ENCODE measurements around the gene PRKCA. TPM values are rescaled to one million over a fixed set of nuclear protein-coding genes. Genes with fewer than 3 reads are reported as not detected.
"Not testable (repeated sequence)": the region's sequence is repeated elsewhere in the genome, so short reads cannot be mapped to it uniquely, and the experiment has no call there.

The PRKCA gene
- total RNA-seq, 1 donor from 2014 or later = 14.9 TPM

GRCh38 chr17:66459811-66460270 lies 157.4 kb downstream of the PRKCA start:
- DNase-seq (ENCODE audit: low spot score) = no peak

- DNase-seq (ENCODE audit: low spot score) = no peak
Measured at GRCh38 chr17:66460558-66460957, 158.1 kb downstream of the PRKCA start.

- DNase-seq (ENCODE audit: low spot score) = no peak
Measured at GRCh38 chr17:66461343-66461995, 159.1 kb downstream of the PRKCA start.

- DNase-seq (ENCODE audit: low spot score) = no peak
Measured at GRCh38 chr17:66462010-66462409, 159.6 kb downstream of the PRKCA start.

GRCh38 chr17:66464921-66465320 lies 162.5 kb downstream of the PRKCA start:
- DNase-seq (ENCODE audit: low spot score) = no peak

GRCh38 chr17:66465701-66466100 lies 163.3 kb downstream of the PRKCA start:
- DNase-seq (ENCODE audit: low spot score) = no peak

- DNase-seq (ENCODE audit: low spot score) = no peak
Measured at GRCh38 chr17:66466106-66466820, 163.8 kb downstream of the PRKCA start.

GRCh38 chr17:66466840-66467367 lies 164.5 kb downstream of the PRKCA start:
- DNase-seq (ENCODE audit: low spot score) = no peak

DNA sequence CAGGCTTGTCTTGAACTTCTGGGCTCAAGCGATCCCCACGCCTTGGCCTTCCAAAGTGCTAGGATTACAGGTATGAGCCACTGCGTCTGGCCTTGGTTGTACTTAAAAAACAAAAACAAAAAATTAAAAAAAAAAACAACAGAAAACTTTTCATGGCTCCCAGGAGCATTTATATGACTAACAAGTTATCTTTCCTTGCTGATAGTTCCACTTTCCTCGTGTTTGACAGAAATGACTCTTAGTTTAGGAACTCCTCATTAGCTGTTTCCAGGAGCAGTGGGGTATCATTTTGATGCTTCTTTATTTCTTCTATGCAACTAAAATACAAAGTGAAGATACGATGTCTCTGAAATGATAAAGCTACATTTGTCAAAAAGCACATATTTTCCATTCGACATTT lies 165.4 kb downstream of the PRKCA start:
- no peak for DNase-seq (ENCODE audit: low spot score)

DNA sequence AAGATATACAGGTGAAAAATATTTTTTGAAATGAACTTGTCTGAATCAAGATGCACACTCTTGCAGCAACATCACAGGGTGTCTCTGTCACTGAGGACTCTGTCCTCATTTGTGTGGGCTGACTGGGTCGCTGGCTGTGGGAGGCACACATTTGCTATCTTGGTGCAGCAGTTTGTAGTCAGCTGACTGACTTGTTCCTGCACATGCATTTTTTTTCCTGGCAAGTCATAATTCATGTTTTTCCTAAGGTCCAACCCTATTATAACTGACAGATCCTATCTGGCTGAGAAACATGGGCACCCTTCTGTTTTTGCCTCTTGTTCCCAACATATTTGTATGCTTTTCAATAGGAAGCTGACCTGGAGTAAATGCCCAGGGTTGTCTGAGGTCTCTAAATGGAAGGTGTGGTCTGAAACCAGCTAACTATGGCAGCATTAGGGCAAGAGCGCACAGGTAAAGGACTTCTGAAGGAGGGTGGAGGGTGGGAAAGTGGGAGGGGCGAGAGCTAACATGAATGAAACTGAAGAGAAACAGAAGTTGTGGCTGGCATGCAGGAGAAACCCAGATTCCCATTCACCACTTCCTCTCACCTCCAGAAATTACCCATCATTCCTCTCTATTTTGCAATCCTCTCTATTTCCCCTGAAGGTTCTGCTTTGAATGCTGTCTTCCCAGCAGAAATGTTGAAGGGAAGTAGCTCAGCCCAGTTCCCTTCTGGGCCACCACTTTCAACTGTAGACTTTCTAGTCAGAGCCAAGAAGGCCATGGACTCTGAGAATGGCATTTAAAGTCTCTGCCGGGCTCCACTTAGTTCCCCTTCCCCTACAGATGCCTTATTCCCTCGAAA lies 166.1 kb downstream of the PRKCA start:
- no peak for DNase-seq (ENCODE audit: low spot score)

DNA sequence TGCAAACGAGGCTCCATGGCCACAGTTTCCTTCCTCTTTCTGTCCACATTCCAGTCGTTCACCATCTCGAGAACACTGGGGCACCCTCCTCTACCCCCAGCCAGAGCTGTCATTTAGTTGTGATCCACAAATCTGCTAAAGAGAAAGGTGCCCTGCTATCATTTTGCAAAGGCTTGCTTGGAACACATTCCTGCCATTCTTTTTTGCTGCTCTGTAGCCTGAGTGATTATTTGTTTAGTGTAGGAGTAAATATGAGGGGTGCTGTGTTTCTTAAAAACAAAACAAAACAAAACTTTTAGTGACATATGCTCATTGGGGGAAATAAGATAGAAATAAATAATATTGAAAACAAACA lies 166.7 kb downstream of the PRKCA start:
- no peak for DNase-seq (ENCODE audit: low spot score)

GRCh38 chr17:66469461-66469860 lies 167.0 kb downstream of the PRKCA start:
- DNase-seq (ENCODE audit: low spot score) = no peak

DNA sequence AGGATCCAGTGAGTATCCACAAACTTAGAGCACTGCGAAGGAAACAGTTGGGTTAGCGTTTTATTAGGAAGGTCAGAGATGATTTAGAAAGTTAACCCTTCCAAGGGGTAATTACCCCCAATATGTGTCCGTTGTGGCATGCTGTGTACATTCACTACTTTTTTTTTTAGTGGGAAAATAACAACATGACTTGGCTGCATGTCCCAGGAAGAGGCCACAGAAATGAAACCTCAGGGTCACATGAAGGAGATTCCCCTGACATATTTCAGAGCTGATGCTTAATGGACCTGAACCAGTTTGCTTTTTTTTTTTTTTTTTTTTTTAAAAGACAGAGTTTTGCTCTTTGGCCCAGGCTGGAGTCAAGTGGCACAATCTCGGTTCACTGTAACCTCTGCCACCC lies 167.5 kb downstream of the PRKCA start:
- DNase-seq (ENCODE audit: low spot score) = no peak

GRCh38 chr17:66472123-66472522 lies 169.7 kb downstream of the PRKCA start:
- DNase-seq (ENCODE audit: low spot score) = no peak

DNA sequence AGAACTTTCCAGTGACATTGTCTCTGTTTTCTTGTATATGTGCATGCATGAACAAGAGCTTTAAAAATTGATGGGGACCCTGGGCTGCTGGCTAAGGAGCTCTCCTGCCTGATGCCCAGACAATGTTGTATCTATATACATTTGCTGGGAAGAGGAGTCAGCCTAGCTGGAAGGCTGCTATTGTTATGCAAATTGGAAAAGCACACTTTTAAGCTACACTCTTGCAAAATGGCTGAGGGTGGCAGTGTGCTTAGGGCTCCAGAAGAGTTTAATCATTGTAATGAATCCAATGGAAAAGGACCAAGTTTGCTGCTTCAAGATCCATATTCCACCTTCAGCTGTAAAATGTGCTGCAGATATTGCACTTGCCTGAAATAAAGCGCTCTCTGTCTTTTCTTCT lies 171.8 kb downstream of the PRKCA start:
- DNase-seq (ENCODE audit: low spot score) = no peak

DNA sequence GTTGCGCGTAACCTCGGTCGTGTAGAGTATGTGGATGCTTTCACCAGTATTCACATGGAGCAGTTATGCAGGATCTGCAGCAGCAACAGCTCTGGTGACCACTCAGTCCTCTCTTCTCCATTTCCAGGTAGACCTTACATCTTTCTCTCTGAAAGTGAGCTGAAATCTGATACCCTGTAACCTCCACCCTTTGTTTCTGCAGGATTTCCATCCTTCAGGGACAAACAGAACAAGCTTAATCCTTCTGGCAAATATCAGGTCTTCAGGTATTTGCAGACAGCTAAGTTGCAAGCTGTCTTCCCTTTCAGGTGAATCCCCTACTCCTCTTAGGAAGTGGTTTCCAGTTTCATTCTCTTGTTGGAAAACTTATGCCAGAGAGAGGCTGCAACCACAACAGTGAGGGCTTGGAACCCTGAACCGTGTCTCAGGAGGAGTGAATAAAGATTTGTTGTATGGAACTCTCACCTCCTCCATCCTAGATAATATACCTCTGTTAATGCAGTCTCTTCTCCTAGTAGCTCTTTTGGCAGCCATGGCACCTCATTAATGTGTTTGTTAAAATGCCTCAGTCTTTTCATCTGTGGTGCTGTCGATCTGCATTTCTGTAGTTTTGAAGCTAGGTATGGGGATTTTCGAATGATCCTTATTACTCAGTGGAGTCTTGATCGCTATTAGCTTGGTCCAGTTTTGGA lies 172.5 kb downstream of the PRKCA start:
- no peak for DNase-seq (ENCODE audit: low spot score)

DNA sequence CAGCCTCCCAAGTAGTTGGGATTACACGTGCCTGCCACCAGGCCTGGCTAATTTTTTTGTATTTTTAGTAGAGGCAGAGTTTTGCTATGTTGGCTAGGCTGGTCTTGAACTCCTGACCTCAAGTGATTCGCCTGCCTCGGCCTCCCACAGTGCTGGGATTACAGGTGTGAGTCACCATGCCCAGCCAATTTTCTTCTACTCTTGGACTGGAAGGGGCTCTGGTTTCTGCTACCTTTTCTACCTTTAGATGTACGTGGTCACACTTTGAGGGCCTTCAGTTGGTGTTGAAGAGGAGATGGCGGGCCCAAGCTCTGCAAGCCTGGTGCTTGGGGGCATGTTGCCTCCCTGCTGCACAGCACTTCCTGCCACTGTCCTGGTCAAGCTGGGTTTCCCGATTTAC lies 173.6 kb downstream of the PRKCA start:
- no peak for DNase-seq (ENCODE audit: low spot score)

GRCh38 chr17:66477615-66478283 lies 175.3 kb downstream of the PRKCA start:
- no peak for DNase-seq (ENCODE audit: low spot score)

GRCh38 chr17:66479230-66479889 lies 176.9 kb downstream of the PRKCA start:
- DNase-seq (ENCODE audit: low spot score) = not testable (repeated sequence)

GRCh38 chr17:66480243-66480642 lies 177.8 kb downstream of the PRKCA start:
- no peak for DNase-seq (ENCODE audit: low spot score)

Data from mesenteric fat pad (tissue), 1 donor.